ENCODE data around the gene HTR3A. TPM values are rescaled to one million over a fixed set of nuclear protein-coding genes. Genes with fewer than 3 reads are reported as not detected.

The HTR3A gene
- total RNA-seq, 1 donor from 2014 or later: not detected

- DNase-seq (ENCODE audit: low read depth): no peak
Observed at GRCh38 chr11:113977701-113978100, 2.8 kb downstream of the HTR3A start.

DNA sequence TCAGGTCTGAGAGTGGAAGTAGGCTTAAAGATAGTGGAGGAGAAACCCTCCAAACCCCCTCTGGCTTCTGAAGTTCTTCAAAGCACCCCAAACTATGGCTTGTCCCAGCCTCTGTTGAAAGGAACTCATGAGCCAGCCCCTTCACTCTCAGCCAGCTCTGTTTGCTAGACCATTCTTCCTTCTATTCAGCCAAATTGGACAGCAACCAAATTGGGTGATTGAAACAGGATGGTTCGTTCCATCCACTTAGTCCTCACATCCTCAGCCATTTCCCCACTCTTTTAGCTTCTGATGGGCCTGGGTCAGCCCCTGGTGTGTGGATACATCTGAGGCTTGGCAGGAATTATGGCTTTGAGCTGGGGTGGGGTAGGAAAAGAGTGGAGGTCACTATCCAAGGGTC, 4.5 kb downstream of the HTR3A start:
- no peak for DNase-seq (ENCODE audit: low read depth)

DNA sequence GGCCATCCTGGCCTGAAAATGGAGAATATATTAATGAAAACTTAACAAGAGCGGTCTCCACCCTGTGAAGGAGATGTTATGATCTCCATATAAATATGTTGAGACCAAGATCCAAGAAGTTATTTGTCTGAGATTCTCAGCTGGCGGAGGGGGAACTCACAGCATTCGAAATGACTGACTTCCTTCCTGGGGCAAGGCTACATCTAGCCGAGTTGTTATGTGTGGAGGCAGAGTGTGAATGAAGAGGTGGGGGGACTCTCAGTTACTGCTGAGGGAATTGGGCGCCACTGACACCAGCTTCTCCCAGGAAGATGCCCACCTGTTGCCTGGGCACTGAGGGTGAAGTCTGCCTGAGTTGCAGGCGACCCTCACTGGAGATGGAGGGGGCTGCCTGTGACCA, 5.9 kb downstream of the HTR3A start:
- no peak for DNase-seq (ENCODE audit: low read depth)

DNA sequence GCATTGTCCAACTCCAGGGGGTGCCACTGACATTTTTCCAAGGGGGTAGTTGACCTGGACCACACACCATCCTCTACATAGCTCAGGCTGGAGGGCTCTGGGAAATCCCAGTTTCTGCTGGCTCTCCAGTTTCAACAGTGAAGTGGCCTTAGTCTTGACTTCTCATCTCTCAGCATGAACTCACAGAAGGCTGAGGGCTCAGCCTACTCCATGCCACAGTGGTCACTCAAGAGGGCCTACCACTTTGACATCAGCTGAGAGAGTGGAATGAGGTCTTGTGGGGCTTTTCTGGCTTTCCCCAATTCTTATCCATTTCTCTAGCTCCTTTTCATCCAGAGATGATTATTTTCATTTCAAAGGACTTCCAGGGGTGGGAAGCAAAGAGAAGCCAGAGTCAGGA, 7.4 kb downstream of the HTR3A start:
- no peak for DNase-seq (ENCODE audit: low read depth)

GRCh38 chr11:113984781-113985180, 9.9 kb downstream of the HTR3A start:
- no peak for DNase-seq (ENCODE audit: low read depth)

GRCh38 chr11:113985906-113986305, 11.0 kb downstream of the HTR3A start:
- no peak for DNase-seq (ENCODE audit: low read depth)

DNA sequence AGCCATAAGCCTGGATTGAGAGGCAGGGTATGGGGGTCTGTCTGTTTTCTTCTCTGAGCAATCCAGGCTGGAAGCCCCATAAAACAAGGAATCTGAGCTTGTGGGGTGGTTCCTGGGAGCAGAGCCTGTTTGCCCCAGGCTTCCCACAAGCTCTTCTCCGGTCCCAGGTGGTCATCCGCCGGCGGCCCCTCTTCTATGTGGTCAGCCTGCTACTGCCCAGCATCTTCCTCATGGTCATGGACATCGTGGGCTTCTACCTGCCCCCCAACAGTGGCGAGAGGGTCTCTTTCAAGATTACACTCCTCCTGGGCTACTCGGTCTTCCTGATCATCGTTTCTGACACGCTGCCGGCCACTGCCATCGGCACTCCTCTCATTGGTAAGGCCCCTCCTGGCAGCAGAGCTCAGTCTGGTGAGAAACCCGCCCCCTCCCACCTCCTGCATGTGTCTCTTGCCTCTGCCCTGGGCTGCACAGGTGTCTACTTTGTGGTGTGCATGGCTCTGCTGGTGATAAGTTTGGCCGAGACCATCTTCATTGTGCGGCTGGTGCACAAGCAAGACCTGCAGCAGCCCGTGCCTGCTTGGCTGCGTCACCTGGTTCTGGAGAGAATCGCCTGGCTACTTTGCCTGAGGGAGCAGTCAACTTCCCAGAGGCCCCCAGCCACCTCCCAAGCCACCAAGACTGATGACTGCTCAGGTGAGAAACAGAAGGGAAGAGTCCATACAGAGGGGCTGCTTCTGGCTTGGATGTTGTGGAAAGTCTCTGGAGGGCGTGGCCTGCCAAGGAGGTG, 11.6 kb downstream of the HTR3A start:
- DNase-seq (ENCODE audit: low read depth): no peak

DNA sequence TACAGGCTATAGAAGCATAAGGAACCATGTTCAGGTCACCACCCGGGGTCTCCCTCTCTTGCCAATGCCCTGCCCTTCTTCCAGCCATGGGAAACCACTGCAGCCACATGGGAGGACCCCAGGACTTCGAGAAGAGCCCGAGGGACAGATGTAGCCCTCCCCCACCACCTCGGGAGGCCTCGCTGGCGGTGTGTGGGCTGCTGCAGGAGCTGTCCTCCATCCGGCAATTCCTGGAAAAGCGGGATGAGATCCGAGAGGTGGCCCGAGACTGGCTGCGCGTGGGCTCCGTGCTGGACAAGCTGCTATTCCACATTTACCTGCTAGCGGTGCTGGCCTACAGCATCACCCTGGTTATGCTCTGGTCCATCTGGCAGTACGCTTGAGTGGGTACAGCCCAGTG, 14.5 kb downstream of the HTR3A start:
- no peak for DNase-seq (ENCODE audit: low read depth)

GRCh38 chr11:113989916-113990315, 15.0 kb downstream of the HTR3A start:
- no peak for DNase-seq (ENCODE audit: low read depth)

DNA sequence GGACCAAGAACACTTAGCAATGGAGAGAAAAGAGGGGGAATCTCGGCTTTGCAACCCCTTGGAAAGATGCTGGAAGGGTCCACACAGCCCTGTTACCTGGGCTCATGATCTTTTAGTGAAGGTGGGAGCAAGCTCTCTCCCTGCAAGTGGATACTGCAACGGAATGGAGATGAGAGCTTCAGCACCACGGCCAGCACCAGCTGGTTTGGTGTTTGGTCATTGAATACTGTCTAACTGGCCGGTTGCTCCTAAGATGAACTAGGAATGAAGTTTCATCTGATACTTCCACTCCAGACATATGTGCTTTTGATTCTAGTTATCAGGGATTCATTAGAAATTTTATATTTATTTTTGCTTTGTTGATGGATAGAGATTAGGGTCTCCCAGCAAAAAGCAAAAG, 16.3 kb downstream of the HTR3A start:
- peak; percentile 75 for DNase-seq (ENCODE audit: low read depth)

GRCh38 chr11:113991718-113992458, 17.0 kb downstream of the HTR3A start:
- no peak for DNase-seq (ENCODE audit: low read depth)

DNA sequence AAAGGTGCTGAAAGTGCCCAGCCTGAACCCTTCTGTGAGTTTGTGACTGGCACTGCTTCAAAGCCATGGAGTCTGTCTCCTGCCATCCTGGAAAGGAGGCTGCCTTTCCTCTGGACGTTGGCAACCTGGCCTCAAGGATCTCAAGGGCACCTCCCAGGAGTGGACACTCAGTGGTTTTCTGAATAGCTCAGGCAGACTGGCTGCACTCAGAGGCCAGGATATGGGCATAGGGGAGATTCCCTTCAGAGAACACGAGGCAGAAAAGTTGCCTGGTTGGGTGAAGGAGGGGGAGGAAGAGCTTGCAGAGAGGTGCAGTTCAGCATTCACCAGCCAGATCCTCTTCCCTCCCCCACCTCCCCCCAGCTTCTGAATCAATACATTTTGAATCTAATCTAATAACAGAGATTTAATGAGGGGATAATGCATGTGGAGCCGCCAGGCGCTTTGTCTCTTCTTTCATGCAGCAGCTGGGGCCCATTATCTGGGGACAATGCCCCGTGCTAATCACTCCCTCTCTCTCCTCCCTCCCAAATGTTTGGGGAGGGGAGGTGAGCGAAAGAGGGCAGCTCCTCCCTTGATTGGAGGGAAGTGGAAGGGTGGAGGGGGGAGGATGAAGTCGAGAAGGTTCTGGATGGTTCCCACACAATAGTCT, 17.7 kb downstream of the HTR3A start:
- no peak for DNase-seq (ENCODE audit: low read depth)

DNA sequence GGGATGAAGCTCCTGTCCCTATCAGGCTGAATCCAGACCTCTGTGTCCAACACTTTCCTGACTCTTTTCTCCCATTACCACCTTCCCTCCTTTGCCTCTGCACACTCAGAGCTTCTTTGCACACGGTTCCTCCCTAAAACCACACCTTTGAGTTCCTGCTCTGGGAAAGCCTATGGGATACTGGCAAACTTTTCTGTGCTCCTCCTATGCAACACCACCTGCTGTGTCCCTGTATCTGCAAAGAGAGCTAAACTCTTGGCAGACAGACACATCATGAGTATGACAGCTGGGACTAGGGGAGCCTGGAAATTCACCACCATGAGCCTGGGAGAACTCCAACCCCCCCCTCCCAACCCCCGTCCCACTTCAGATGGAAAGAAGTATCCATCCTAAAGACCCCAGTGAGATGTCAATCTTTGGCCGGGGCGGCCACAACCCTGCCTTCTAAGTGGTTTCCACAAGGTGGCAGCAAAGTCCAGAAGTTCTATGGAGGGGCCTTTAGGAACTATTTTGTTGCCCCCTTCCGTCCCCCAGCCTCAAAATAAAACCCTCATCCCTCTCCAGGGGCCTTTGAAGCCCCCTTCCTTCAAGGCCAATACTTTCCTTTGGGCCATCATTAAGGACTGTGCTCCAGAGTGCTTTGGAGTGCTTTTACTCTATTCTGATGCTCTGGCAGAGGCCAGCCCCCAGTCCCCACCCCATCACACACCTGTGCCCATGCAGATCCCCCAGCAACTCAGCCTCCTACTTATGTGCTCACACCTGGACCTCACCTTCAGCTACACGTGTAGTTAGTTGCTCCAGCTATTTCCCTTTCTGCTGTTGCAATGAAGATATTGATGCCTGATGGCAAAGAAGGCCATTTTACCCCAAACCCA, 19.4 kb downstream of the HTR3A start:
- peak; percentile 9 for DNase-seq (ENCODE audit: low read depth)

GRCh38 chr11:113997473-113997872, 22.6 kb downstream of the HTR3A start:
- DNase-seq (ENCODE audit: low read depth): no peak

DNA sequence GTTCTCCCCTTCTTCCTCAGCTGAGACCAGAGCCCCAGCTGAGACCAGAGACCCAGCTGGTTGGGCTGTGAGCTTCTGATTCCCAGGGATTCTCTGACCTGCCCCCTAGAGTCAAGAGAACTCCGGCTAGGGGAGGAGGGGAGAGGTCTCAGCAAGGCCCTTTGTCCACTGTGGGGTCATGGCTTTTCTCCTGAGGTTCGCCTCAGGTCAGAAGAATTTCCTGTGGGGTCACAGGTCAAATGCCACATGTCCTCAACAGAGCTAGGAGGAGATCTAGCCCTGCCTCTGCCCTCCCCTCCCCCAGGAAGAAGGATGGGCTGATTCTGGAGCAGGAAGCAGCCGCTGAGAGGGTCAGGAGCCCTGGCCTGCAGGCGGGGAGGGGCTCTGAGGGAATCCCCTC, 23.7 kb downstream of the HTR3A start:
- DNase-seq (ENCODE audit: low read depth): no peak

DNA sequence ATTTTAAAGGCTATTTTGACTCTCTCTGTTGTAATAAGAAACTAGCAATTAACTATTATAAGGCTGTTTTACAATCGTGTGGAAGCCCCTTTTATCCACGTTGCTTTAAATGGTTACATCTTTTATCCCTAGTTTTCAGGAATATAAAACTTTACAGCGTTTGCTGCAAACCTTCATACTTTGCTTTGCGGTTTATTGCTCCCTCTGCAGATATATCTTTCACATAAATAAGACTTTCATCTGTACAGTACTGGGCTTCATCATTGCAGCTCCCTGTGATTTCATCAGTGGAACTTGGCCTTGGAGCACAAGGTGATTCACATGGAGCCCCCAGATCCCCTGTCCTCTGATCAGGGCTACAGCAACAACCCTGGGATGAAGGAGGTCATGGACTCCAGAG, 25.6 kb downstream of the HTR3A start:
- no peak for DNase-seq (ENCODE audit: low read depth)

- DNase-seq (ENCODE audit: low read depth): no peak
Observed at GRCh38 chr11:114001416-114001815, 26.5 kb downstream of the HTR3A start.

DNA sequence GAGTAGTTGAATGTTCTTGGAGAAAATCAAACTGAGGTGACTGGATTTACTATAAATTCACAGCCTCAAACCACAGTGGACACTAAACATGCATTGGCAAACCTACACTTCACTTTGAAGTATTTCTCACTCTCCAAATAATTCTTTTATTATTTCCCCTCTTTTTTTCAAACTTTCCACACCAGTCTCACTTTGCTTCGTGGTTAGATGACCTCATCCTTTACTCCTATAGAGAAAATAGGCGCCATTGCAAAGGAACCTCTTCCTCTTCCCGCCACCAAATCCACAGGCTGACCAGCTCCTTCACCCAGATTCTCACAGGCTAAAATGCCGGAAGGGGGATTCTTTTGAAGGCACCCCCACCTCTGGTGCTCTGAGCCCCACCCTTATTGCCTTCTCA, 33.4 kb downstream of the HTR3A start:
- DNase-seq (ENCODE audit: low read depth): no peak

DNA sequence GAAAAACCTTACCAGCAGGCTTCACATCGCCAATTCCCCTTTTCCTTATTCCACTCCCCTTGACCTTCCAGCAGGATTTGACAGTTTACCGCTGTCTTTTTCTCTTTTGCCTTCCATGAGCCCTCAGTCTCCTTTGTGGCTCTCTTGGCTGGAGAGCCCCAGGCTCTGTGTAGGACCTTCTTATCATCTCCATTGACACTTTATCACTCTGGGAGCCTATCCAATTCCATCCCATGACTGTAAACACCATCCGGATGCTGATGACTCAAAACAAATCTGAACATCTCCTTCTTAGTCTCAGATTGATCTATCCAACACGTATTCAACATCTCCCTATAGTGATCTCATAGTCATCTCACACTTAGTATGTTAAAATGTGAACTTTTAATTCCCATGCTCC, 36.0 kb downstream of the HTR3A start:
- no peak for DNase-seq (ENCODE audit: low read depth)

DNA sequence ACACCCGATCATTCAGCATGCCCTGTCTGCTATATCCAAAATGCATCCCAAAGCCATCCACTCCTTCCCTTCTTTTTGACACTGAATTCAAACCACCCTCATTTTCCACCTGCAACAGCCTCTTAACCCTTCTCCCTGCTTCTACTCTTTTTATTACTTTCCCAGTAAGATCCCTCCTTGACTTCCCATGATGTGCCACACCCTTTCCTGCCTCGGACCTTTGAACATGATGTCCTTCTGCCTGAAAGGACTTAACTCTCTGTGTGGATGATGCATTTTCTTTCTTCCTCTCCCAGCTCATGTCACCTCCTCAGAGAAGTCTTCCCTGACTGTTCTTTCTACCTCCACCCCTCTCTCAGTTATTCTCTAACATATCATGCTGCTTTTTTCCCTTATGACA, 36.5 kb downstream of the HTR3A start:
- DNase-seq (ENCODE audit: low read depth): no peak

- no peak for DNase-seq (ENCODE audit: low read depth)
Observed at GRCh38 chr11:114015117-114015516, 40.2 kb downstream of the HTR3A start.

Data from myocyte (in vitro differentiated cells).